HG03025 (cell line): ENCODE data around the gene TEKT2.

Source experiments
- ATAC-seq: cut with Tn5 transposase; IDR thresholded peaks from one replicate; pipeline ENCODE4 v1.9.1; 2021; ENCODE audit warnings: mild to moderate bottlenecking, moderate library complexity; ENCODE audit not compliant: unreplicated experiment, low FRiP score

The TEKT2 gene

GRCh38 chr1:36083635-36084496 is at the start of gene TEKT2:
TEKT2 (plus strand) TSS chr1:36084094; CDS start chr1:36084922, 828 bp downstream.
- ATAC-seq = no peak

- no peak for ATAC-seq
Measured at GRCh38 chr1:36034692-36035091, 49.2 kb upstream of the TEKT2 start.

GRCh38 chr1:36035154-36035553 is 48.7 kb upstream of the TEKT2 start:
- no peak for ATAC-seq

- no peak for ATAC-seq
Measured at GRCh38 chr1:36040238-36040637, 43.7 kb upstream of the TEKT2 start.

DNA sequence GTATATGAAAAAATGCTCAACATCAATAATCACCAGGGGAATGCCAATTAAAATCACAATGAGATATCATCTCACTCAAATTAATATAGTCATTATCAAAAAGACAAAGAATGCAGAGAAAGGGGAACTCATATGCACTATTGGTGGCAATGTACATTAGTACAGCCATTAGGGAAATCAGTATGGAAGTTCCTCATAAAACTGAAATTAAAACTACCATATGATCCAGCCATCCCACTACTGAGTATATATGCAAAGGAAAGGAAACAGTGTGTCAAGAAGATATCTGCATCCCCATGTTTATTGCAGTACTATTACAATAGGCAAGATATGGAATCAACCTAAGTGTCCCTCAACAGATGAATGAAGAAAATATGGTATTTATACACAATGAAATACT is 32.1 kb upstream of the TEKT2 start:
- no peak for ATAC-seq

DNA sequence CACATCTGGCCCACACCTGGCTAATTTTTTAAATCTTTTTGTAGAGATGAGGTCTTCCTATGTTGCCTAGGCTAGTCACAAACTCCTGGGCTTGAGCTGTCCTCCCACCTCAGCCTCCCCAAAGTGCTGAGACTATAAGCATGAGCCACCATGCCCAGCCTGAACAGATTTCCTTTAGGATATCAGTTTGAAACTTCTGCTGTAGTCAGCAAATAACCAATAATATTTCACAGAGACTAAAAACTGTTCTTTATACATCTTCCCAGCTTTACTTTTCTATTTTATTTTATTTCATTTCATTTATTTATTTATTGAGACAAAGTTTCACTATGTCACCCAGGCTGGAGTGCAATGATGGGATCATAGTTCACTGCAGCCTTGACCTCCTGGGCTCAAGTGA is 29.9 kb upstream of the TEKT2 start:
- ATAC-seq = no peak

DNA sequence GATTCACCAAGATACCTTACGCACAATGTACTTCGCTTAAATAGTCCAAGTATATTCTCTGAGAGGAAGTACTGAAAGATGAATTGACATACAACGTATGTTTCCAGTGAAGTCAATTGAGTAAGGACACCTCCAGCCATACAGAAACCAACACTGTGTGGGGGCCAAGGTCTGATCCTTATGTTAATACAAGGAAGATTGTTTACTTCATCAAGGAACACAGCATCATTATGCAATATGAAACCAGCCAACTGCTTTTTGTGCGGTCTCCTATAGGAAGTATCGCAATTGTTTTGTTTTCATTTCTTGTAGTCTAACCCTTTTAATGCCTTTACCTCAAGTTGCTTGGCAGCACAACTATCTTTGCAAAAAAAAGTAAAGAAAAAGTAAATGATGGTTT is 28.2 kb upstream of the TEKT2 start:
- ATAC-seq = no peak

GRCh38 chr1:36062315-36062714 is 21.6 kb upstream of the TEKT2 start:
- no peak for ATAC-seq

DNA sequence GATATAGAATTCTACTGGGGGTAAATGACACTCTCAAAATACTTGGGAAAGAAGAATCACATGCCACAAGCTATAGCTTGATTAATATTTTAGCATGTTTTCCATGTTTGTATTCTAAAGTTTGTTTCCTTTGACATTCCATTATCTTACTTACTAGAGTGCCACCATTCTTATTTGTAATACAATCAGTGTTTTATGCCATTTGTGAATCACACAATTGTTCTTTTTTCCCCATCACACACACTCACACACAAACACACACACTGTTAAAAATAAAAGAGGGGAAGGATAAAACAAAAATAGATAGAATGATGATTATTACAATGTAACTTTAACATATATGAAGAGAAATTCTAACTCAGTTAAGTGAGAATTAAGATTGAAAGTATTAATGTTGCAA is 16.0 kb upstream of the TEKT2 start:
- no peak for ATAC-seq

- ATAC-seq = no peak
Measured at GRCh38 chr1:36068866-36069265, 15.0 kb upstream of the TEKT2 start.

- ATAC-seq = no peak
Measured at GRCh38 chr1:36070349-36070748, 13.5 kb upstream of the TEKT2 start.

DNA sequence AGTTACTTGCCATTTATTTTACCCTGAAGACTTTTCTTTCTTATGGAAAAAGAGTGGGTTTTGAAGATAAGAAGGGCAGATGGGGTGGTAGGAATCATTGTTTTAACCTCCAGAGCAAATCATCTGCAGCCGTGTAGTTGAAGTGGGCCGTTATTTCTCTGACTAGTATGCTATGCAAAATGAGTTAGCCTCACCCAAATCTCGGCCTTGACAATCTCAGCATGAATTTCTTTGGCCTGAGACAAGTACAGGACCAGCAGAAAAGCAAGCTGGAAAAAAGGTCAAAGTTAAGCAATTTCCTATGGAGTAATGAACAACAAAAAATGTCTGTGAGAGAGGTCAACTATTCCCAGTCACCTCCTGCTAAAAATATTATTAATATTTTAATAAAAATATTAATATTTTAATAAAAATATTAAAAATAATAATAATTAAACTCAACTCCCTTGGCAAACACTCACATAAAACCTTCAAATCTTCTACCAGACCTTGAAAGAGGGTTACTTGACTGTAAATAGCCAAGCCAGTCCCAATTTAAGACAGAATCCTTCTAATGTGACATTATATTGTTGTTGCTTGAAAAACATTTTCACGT is 6.8 kb upstream of the TEKT2 start:
- no peak for ATAC-seq

DNA sequence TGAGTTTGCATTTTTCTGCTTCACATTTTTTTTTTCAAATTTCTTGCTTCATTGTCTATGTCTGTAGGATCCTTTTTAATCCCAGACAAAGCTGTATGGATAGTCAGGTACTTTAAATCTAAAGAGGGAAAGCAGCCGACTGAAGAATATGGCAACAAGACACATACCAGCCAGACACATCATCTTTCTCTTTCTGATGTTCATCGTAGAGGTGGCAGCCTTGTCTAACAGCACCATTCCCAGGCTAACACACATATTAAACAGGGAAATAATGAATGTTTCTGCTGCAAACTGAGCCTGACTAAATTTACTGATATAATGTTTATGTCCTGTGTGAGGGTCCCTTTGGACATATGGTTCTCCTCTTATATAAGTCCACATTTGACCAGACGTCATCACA is 3.7 kb upstream of the TEKT2 start:
- ATAC-seq = no peak

GRCh38 chr1:36080801-36081200 is 3.1 kb upstream of the TEKT2 start:
- no peak for ATAC-seq

DNA sequence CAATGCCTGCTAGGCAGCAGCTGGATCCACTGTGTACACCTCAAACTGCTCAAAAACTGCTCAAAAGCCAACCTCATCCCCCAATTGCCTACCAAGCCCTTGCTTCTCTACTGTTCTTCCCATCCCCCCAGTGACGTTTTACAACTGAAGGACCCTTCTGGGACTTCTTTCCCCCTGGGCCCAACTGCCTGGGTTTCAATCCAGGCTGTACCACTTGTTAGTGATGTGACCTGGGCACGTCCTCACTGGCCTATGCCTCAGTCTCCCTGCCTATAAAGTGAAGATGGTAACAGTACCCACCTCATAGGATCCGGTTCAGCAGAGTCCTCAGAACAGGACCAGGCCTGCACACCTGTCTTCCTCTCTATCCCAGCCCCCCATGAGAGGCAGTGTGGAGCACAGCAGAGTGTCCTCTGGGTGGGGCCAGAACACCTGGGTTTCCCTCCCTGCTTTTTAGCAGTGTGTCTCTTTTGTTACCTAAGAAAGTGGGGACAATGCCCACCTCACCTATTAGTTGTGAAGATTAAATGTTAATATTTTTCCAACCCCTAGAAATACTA is 1.9 kb upstream of the TEKT2 start:
- ATAC-seq = no peak

DNA sequence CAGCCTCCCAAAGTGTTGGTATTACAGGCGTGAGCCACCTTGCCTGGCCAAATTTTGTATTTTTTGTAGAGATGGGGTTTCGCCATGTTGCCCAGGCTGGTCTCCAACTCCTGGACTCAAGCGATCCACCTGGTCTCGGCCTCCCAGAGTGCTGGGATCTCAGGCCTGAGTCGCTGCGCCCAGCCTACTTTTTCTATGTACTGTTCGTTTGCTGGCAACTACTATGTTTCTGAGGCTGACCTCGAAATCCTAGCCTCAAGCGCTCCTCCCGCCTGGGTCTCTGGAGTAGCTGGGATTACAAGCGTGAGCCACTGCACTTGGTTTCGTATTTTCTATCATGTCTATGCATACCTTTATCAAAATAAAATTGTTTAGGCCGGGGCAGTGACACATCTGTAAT is 675 bp upstream of the TEKT2 start:
- ATAC-seq = no peak

DNA sequence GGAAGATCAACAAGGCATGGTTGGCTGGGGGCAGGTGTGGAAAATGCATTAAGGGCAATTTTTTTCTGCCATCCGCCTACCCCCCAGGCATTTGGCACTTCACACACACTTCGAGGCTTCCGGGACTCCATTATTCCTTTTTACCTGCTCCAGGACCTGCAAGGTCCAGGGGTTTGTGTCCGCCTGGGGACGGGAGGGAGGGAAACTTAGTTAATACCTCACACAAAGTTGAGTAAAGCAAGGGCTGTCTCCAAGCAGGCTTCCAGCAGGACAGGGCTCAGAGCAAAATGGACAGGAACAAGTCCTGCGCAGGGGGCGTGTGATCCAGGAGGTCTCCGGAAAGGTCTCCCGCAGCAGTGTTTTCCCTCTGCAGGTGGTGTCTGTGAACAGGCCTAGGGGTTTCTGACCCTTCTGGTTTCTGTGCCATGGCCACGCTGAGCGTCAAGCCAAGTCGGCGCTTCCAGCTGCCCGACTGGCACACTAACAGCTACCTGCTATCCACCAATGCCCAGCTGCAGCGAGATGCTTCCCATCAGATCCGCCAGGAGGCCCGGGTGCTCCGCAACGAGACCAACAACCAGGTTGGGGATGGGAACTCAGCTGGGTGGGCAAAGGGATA is 712 bp downstream of the TEKT2 start:
- ATAC-seq = no peak

DNA sequence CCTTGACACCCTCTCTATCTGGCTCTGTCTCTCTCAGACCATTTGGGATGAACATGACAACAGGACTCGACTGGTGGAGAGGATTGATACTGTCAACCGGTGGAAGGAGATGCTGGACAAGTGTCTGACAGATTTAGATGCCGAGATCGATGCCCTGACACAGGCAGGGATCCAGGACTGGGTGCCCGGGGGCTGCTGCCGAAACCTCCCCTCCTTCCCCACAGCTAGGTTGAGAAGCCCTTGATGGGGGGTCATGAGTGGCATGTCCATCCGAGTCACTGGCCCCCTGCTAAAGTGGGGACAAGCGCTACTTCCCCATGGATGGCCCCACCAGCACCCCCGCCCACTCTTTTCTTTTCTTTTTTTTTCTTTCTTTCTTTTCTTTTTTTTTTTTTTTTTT is 1.2 kb downstream of the TEKT2 start:
- ATAC-seq = no peak

DNA sequence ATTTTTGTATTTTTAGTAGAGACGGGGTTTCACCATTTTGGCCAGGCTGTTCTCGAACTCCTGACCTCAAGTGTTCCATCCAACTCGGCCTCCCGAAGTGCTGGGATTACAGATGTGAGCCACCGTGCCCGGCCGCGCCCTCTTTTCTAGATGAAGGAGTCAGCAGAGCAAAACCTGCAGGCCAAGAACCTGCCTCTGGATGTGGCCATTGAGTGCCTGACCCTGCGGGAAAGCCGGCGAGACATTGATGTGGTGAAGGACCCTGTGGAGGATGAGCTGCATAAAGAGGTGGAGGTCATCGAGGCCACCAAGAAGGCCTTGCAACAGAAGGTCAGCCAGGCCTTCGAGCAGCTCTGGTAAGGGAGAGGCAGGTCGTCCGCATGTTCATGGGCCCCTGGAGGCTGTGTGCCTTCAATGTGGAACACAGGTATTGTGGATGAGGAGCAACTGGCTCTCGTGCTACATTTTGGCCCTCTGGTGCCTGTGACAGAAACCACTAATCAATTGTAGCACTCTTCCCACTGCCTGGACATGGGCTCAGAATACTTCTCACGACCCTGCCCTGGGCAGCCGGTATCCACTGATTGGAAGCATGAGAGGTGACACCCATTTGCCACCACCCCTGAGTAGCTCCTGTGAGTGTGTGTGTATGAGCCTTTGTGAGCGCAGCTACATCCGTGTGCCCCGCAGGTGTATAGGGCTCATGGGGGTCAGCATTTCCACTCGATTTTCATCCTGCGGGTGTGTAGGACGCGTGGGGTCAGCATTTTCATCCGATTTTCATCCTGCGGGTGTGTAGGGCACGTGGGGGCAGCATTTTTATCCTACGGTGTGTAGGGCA is 2.0 kb downstream of the TEKT2 start:
- no peak for ATAC-seq

- no peak for ATAC-seq
Measured at GRCh38 chr1:36086529-36087232, 2.8 kb downstream of the TEKT2 start.
